NCI-H446 treated with DMSO at 0.1 percent for 48 hours (cell line): Measurements from ENCODE around the gene PCNX3.

Source experiments
- DNase-seq: peaks from one replicate; lab custom pipeline; 2025; lab: John Stamatoyannopoulos, UW

Gene PCNX3

DNA sequence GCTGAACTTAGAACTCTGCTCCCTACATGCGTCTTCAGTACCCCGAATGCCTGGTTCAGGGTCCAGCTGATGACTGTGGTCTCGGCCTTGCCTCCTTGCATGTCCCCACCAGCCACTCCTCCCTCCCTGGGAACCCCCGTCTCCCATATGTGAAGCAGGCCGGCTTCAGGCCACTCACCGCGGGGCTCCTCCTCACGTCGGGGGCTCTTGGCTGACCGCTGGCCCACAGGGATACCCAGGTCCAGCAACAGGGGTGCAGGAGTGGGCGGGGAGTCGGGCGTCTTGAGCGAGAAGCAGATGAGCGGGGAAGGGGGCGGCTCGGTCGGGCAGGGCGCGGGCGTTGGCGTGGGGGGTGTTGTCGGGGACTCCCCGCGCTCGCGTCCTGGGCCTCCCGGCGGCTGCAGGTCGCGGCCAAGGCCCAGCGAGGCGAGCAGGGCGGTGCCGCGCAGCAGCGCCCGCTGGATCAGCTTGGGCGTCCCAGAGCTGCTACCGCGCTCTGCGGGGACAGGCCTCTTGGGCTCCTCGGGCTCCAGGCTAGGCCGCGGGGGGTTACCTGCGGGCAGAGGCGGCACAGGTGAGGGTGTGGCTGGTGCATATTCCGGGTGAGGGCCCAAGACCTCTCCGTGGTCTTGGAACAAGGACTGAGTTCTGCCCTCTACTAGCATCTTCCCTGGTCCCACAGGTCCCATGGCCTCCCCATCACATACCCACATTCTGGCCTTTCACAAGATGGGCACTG, 16.2 kb upstream of the PCNX3 start:
- DNase-seq: no peak

- DNase-seq: no peak
These were observed 15.7 kb upstream of the PCNX3 start for GRCh38 chr11:65599955-65600246.

DNA sequence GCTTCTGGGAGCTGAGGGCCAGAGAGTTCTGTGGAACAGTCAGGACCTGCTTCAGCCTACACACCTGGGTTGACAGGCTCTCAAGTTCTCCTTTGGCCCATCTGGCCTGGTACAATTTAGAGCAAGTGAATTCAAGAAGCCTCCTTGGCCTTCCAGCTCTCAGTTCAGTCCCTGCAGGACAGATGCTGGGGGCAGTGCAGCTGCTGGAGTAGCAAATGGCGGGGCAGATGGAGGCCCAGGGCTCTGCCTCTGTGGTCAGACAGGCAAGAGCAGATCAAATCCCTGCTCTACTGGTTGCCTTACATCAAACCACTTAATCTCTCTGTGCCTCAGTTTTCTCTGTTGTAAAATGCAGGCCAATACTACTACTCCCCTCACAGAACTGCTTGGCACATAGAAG, 11.3 kb upstream of the PCNX3 start:
- no peak for DNase-seq

- DNase-seq: no peak
These were observed 8.5 kb upstream of the PCNX3 start for GRCh38 chr11:65606876-65607613.

DNA sequence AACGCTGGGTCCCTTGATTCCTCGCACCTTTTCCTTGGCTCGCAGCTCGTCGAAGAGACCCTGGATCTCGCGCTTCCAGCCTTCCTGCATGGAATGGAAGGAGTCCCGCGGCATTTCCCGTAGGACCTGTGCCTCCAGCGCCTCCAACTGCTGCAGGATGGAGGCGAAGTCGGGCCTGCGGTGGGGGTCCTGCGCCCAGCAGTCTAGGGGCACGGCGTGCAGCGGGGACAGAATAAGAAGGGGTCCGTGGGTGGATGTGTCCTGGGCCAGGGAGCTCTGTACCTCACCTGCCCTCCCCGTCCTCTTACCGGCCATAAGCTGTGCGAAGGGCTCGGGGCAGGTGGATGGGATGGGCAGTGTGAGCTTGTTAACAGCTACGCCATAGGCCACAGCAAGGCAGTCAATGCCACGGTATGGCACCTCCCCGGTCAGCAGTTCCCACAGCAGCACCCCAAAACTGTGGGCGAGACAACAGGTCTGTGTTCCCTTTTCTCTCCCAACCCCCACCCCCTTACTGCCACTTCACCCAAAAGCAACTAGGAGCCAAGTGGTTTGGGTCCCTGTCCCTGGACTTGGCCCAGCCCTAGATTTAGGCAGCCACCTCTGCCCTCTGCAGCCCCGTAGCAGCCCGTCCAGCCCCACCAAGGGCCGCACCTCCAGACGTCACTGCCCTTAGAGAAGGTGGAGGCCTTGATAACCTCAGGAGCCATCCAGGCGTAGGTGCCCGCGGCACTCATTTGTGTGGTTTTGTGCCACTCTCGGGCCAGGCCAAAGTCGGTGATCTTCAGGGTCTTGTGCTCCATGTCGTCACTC, 7.8 kb upstream of the PCNX3 start:
- DNase-seq: no peak

- no peak for DNase-seq
These were observed 6.3 kb upstream of the PCNX3 start for GRCh38 chr11:65609229-65609628.

DNA sequence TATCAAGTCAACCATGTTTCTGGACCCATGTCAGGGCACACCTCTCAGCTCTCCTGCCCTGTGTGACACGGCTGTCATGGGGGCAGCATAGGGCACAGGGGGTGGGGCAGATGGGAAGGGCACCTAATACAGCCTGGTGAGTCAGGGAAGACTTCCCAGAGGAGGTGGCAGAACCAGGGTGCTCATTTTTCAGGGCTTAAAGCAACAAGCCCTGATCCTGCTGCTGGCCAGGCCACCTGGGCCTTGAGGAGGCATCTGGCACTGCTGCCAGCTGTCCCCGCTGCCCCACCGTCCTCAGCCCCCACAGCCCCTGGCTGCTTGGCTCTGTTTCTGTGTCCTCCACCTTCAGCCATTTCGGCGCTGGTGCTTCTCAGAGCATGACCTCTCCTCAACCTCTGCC, 5.9 kb upstream of the PCNX3 start:
- no peak for DNase-seq

DNA sequence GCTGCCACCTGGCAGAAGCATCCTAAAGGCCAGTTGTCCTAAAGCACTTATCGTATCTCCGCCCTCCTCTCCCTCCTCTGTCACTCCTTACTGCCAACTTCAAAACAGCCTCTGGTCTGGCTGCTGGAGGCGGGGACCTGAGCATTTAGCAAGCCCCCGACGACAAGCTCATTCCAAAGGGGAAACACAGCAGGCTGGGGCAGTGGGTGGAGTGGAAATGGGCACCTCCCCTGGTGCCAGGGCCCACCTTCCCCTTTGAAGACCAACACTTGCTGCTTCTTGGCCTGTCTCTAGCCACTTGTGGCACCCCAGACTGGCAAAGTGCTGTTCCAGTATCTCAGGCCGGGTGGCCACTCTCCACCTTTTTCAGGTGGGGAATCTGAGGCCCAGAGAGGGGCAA, 5.2 kb upstream of the PCNX3 start:
- no peak for DNase-seq

DNA sequence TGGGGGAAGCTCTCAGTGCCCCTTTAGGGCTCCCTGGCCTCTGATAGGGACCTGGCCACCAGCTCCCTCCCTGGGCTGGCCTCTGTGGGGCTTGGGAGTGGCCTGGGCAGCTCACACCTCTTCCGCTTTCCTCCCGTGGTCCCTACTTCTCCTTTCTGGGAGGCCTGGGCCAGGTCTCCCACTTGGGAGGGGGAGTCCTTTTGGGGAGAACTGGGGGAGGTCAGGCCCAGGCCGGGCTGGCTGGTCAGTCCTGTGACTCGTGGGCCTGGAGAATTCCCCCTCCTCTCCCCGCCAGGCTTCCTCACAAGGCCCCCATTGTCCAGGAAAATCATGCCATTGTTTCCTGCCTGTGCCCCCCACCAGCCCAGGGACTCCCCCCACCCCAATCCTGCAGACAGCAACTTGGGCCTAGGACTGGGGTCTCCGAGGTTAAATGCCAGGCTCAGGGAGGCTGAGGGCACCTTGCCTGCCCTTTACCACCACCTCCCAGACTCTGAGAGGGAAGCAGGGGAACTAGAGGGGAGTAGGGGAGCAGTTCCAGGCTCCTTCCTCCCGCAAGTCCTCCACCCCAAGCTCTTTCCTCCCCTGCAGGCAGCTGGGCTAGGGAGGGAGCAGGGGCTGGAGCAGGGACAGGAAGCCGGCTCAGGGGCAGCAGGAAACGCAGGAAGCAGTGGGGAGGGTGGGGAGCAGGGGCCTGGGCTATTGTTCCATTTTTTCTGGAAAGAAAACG, 4.4 kb upstream of the PCNX3 start:
- no peak for DNase-seq

DNA sequence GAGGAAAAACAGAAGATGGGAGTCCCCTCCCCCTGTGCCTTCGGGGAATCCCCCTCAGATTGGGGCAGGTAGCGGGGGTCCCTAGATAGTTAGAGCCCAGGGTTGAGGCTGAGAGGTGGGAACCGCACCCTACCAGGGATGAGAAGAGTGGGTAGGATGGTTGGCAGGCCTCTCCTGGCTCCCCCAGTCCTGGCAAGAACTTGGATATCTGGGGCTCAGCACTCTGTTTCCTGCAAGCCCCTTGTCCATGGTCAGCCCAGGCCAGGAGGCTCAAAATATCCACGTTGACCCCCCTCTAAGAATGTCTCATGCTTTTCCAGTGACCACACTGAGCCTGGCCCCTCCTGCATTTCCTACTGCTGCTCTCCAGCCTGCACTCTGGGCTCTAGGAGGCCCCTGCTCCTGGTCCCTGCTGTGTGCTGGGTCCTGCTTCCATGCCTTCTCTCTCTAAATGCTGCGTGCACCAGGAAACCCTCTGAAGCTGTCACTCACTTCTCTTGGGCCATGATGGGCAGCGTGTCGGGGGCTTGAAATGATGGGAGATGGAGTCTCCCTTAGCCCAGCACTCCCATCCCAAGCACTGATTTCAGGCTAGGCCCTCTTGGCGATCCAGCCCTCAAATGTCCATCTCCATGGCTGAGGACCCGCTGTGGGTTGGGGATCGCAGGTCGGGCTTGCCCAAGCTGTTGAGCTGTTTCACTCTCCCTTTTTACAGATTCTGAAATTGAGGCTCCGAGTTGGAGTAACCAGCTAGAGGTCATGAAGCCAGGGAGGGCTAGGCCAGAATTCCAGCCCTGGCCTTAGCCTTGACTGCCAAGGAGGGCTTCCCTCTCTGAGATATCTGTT, 3.6 kb upstream of the PCNX3 start:
- DNase-seq: no peak

- DNase-seq: no peak
These were observed 2.9 kb upstream of the PCNX3 start for GRCh38 chr11:65612691-65613090.

- DNase-seq: no peak
These were observed 2.3 kb upstream of the PCNX3 start for GRCh38 chr11:65613091-65613928.

- DNase-seq: no peak
These were observed 486 bp downstream of the PCNX3 start for GRCh38 chr11:65615950-65616574.

GRCh38 chr11:65616575-65617001, 1.0 kb downstream of the PCNX3 start:
- no peak for DNase-seq

DNA sequence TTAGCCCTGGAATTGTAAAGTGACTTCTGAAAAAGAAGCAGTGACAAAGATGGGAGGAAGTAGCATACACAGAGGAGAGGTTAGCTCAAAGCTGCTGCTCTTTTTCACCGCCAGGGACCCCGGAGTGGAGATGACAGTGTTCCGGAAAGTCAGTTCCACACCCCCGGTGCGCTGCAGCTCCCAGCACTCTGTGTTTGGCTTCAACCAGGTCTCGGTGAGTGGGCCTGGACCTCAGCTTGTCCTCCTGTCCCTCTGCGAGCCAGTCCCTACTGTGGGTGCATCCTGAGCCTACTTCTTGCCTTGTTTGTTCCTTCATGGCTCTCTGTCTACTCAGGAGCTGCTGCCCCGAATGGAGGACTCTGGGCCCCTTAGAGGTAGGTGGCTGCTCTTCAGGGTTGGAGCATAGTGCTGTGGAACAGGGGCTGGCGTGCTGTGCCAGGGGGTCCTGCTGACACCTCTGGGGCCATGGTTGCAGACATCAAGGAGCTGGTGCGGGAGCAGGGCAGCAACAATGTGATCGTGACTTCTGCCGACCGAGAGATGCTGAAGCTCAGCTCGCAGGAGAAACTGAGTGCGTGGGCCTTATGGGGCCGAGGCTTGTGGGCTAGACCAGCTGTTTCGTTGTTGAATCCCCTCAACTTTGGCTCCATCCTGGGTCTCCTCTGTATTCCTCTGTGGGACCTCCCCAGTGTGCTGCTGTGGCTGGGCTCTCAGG, 1.7 kb downstream of the PCNX3 start:
- no peak for DNase-seq

- DNase-seq: no peak
These were observed 2.6 kb downstream of the PCNX3 start for GRCh38 chr11:65617990-65618751.

- no peak for DNase-seq
These were observed 3.2 kb downstream of the PCNX3 start for GRCh38 chr11:65618763-65619162.

GRCh38 chr11:65619281-65619928, 3.8 kb downstream of the PCNX3 start:
- no peak for DNase-seq
